Skeletal muscle satellite cell (primary cell): ENCODE results near the gene FANCM. TPM values are rescaled to one million over a fixed set of nuclear protein-coding genes. Genes with fewer than 3 reads are reported as not detected.

ENCODE experiments used
- H3K27me3 ChIP-seq: 2 replicates; pipeline ENCODE4 v1.7.0; 2013; ENCODE audit warnings: low read length; ENCODE audit not compliant: control insufficient read depth, insufficient read depth
- H3K36me3 ChIP-seq: 2 replicates; pipeline ENCODE4 v1.7.0; 2013; ENCODE audit warnings: mild to moderate bottlenecking, control low read depth, low read length; ENCODE audit not compliant: insufficient read depth
- H3K4me1 ChIP-seq: 2 replicates; pipeline ENCODE4 v1.7.0; 2013; ENCODE audit warnings: low read length; ENCODE audit not compliant: control insufficient read depth, insufficient read depth
- H3K4me2 ChIP-seq: 2 replicates; pipeline ENCODE4 v1.7.0; 2013; ENCODE audit warnings: mild to moderate bottlenecking, low read length
- H3K4me3 ChIP-seq: 2 replicates; pipeline ENCODE4 v1.7.0; 2013; ENCODE audit warnings: low read length
- H3K9ac ChIP-seq: 2 replicates; pipeline ENCODE4 v1.7.0; 2013; ENCODE audit warnings: mild to moderate bottlenecking, low read depth, low read length, moderate library complexity
- H3K9me3 ChIP-seq: replicated peaks from 2 replicates; pipeline ENCODE4 v1.7.0; 2013; ENCODE audit warnings: mild to moderate bottlenecking, control low read depth, low read length
- total RNA-seq: library from RNA; depleted of rRNA; stranded (reverse); fragments of >200 nt; gene quantifications from 2 replicates; pipeline ENCODE4 v1.2.3, GENCODE V29; 2012; rRNA removed

FANCM gene
- 8.4 and 9.6 TPM in 2 replicates for total RNA-seq

- Histone ChIP-seq H3K9me3 (no peaks in the 10 kb centered on the region), H3K9ac (peak within 1 kb of the TSS; percentile 99), H3K4me1 (peaks cover 12% of the 10 kb centered on the region)
Measured at GRCh38 chr14:45135659-45136395, at the start of gene FANCM. Gene FANCM (plus strand): TSS chr14:45135930. CDS start chr14:45136032, 102 bp downstream.

GRCh38 chr14:45089813-45090212 is 45.9 kb upstream of the FANCM start:
- H3K9ac ChIP-seq = no peak overlapping the region
- H3K4me3 ChIP-seq = no peak overlapping the region
- H3K36me3 ChIP-seq = no peaks in the 10 kb centered on the region
- no peaks in the 10 kb centered on the region for H3K9me3 ChIP-seq
- peaks cover 39% of the 10 kb centered on the region for H3K4me1 ChIP-seq
- peak overlapping the region; percentile 11 for H3K4me2 ChIP-seq
- no peaks in the 10 kb centered on the region for H3K27me3 ChIP-seq

More at GRCh38 chr14:45135659-45136395, at the start of gene FANCM:
- Histone ChIP-seq H3K4me3 (peak within 1 kb of the TSS; percentile 89), H3K4me2 (peak within 1 kb of the TSS; percentile 90), H3K36me3 (no peaks in the 10 kb centered on the region), H3K27me3 (no peaks in the 10 kb centered on the region)

GRCh38 chr14:45091710-45092109 is 44.0 kb upstream of the FANCM start:
- Histone ChIP-seq H3K4me3 (no peak overlapping the region), H3K9me3 (no peaks in the 10 kb centered on the region), H3K36me3 (peaks cover 16% of the 10 kb centered on the region), H3K4me2 (no peak overlapping the region), H3K9ac (no peak overlapping the region), H3K27me3 (no peaks in the 10 kb centered on the region), H3K4me1 (peaks cover 26% of the 10 kb centered on the region)

- Histone ChIP-seq H3K27me3 (no peaks in the 10 kb centered on the region), H3K36me3 (peaks cover 35% of the 10 kb centered on the region), H3K4me1 (peaks cover 19% of the 10 kb centered on the region), H3K4me2 (no peak overlapping the region), H3K9ac (no peak overlapping the region), H3K9me3 (no peaks in the 10 kb centered on the region), H3K4me3 (no peak overlapping the region)
Measured at GRCh38 chr14:45094275-45094674, 41.5 kb upstream of the FANCM start.

GRCh38 chr14:45095143-45095542 is 40.6 kb upstream of the FANCM start:
- Histone ChIP-seq H3K9ac (no peak overlapping the region), H3K36me3 (peaks cover 41% of the 10 kb centered on the region), H3K27me3 (no peaks in the 10 kb centered on the region), H3K4me3 (no peak overlapping the region), H3K4me2 (no peak overlapping the region), H3K9me3 (no peaks in the 10 kb centered on the region), H3K4me1 (peaks cover 12% of the 10 kb centered on the region)

- Histone ChIP-seq H3K27me3 (no peaks in the 10 kb centered on the region), H3K4me1 (peaks cover 5% of the 10 kb centered on the region), H3K9me3 (no peaks in the 10 kb centered on the region), H3K9ac (no peak overlapping the region), H3K4me3 (no peak overlapping the region), H3K36me3 (peaks cover 46% of the 10 kb centered on the region), H3K4me2 (no peak overlapping the region)
Measured at GRCh38 chr14:45096218-45096617, 39.5 kb upstream of the FANCM start.

GRCh38 chr14:45103806-45104205 is 31.9 kb upstream of the FANCM start:
- H3K27me3 ChIP-seq = no peaks in the 10 kb centered on the region
- H3K36me3 ChIP-seq = peaks cover 62% of the 10 kb centered on the region
- H3K4me2 ChIP-seq = no peak overlapping the region
- H3K9me3 ChIP-seq = no peaks in the 10 kb centered on the region
- no peaks in the 10 kb centered on the region for H3K4me1 ChIP-seq
- H3K4me3 ChIP-seq = no peak overlapping the region
- H3K9ac ChIP-seq = no peak overlapping the region

- Histone ChIP-seq H3K27me3 (no peaks in the 10 kb centered on the region), H3K9me3 (no peaks in the 10 kb centered on the region), H3K4me1 (no peaks in the 10 kb centered on the region), H3K4me3 (no peak overlapping the region), H3K9ac (no peak overlapping the region), H3K36me3 (peaks cover 65% of the 10 kb centered on the region), H3K4me2 (no peak overlapping the region)
Measured at GRCh38 chr14:45104561-45104960, 31.2 kb upstream of the FANCM start.

GRCh38 chr14:45112896-45113781 is 22.6 kb upstream of the FANCM start:
- no peaks in the 10 kb centered on the region for H3K9me3 ChIP-seq
- H3K9ac ChIP-seq = no peak overlapping the region
- no peak overlapping the region for H3K4me3 ChIP-seq
- peaks cover 87% of the 10 kb centered on the region for H3K36me3 ChIP-seq
- H3K4me2 ChIP-seq = no peak overlapping the region
- no peaks in the 10 kb centered on the region for H3K27me3 ChIP-seq
- peaks cover 4% of the 10 kb centered on the region for H3K4me1 ChIP-seq

- Histone ChIP-seq H3K36me3 (peaks cover 89% of the 10 kb centered on the region), H3K9me3 (no peaks in the 10 kb centered on the region), H3K4me1 (peaks cover 4% of the 10 kb centered on the region), H3K9ac (no peak overlapping the region), H3K27me3 (no peaks in the 10 kb centered on the region), H3K4me2 (no peak overlapping the region), H3K4me3 (no peak overlapping the region)
Measured at GRCh38 chr14:45114327-45114726, 21.4 kb upstream of the FANCM start.

- peaks cover 74% of the 10 kb centered on the region for H3K36me3 ChIP-seq
- no peaks in the 10 kb centered on the region for H3K9me3 ChIP-seq
- H3K4me3 ChIP-seq = no peak overlapping the region
- no peak overlapping the region for H3K4me2 ChIP-seq
- H3K4me1 ChIP-seq = no peaks in the 10 kb centered on the region
- no peak overlapping the region for H3K9ac ChIP-seq
- no peaks in the 10 kb centered on the region for H3K27me3 ChIP-seq
Measured at GRCh38 chr14:45118594-45118993, 17.1 kb upstream of the FANCM start.
